ENCODE data around the gene JPT2. TPM values are rescaled to one million over a fixed set of nuclear protein-coding genes. Genes with fewer than 3 reads are reported as not detected.

JPT2 gene
- total and polyA plus RNA-seq, 2 donors (not counting 1 experiment from before 2014, with no cell fraction given), result 15.5 to 41.2 TPM

DNA sequence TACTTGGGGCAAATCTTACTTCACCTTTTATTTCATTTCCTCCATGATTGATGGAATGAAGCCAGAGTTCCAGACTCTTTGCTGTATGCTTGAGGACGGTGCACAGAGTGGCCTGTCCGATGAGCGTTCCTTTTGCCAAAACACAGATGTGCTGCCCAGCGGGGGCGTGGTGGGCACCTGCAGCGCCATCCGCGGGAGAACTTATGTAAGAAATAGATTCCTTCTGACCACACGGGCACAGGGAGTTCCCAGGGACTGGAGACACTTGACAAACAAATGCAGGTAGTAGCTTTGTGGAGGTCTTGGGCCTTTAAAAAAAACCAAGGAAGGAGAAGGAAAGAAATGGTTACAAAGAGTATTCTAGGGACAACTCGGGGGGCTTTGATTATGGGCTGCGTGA, 35.3 kb upstream of the JPT2 start:
- TF ChIP-seq EZH2 (IDR thresholded peaks at IDR 0.05; ENCODE audit: low read length, missing control alignments) (no peak), CTCF (conservative IDR thresholded peaks at IDR 0.05 in 1 of 2, IDR thresholded peaks at IDR 0.05 in 1 of 2; ENCODE audit: low read depth in 1 of 2, low read length in 2 of 2) (no peak)
- H3K36me3 ChIP-seq (ENCODE audit: control insufficient read depth, insufficient read depth, low read length), result peaks cover 24% of the 10 kb centered on the region

GRCh38 chr16:1643521-1643920, 34.6 kb upstream of the JPT2 start:
- no peak for TF ChIP-seq CTCF (conservative IDR thresholded peaks at IDR 0.05 in 1 of 2, IDR thresholded peaks at IDR 0.05 in 1 of 2; ENCODE audit: low read depth in 1 of 2, low read length in 2 of 2)
- no peak for TF ChIP-seq EZH2 (IDR thresholded peaks at IDR 0.05; ENCODE audit: low read length, missing control alignments)
- H4K20me1 ChIP-seq (ENCODE audit: control insufficient read depth, extremely low read depth, insufficient read depth, low read length), result no peaks in the 10 kb centered on the region

More for the DNA sequence above, 35.3 kb upstream of the JPT2 start:
- peaks cover 3% of the 10 kb centered on the region for H3K4me1 ChIP-seq (ENCODE audit: control insufficient read depth, extremely low read depth, insufficient read depth, low read length)
- no peak overlapping the region for H3K4me3 ChIP-seq (replicated peaks in 1 of 4; ENCODE audit: control extremely low read depth in 1 of 4, insufficient read depth in 1 of 4, low read depth in 3 of 4, low read length in 4 of 4)
- H3K4me2 ChIP-seq (ENCODE audit: extremely low read depth, insufficient read depth, low read length), result no peak overlapping the region
- no peak overlapping the region for H2AFZ ChIP-seq (ENCODE audit: low read length)
- no peak for DNase-seq (ENCODE audit: low read depth in 2 of 2)
- no peak overlapping the region for H3K9ac ChIP-seq (ENCODE audit: insufficient read depth, low read length)
- H3K79me2 ChIP-seq (ENCODE audit: control insufficient read depth, insufficient read depth, low read length), result peaks cover 2% of the 10 kb centered on the region
- H3K9me3 ChIP-seq (ENCODE audit: control insufficient read depth, insufficient read depth, low read depth, low read length), result no peaks in the 10 kb centered on the region
- no peaks in the 10 kb centered on the region for H3K27me3 ChIP-seq (ENCODE audit: control insufficient read depth, insufficient read depth, low read length)
- H3K27ac ChIP-seq (ENCODE audit: insufficient read depth, low read length), result no peak overlapping the region
- no peaks in the 10 kb centered on the region for H4K20me1 ChIP-seq (ENCODE audit: control insufficient read depth, extremely low read depth, insufficient read depth, low read length)

GRCh38 chr16:1645914-1646525, 32.1 kb upstream of the JPT2 start:
- peak; percentile 5 to 29 for DNase-seq (ENCODE audit: low read depth in 2 of 2)

More at GRCh38 chr16:1643521-1643920, 34.6 kb upstream of the JPT2 start:
- H3K9me3 ChIP-seq (ENCODE audit: control insufficient read depth, insufficient read depth, low read depth, low read length), result no peaks in the 10 kb centered on the region
- no peak overlapping the region for H3K9ac ChIP-seq (ENCODE audit: insufficient read depth, low read length)
- H3K4me3 ChIP-seq (replicated peaks in 1 of 4; ENCODE audit: control extremely low read depth in 1 of 4, insufficient read depth in 1 of 4, low read depth in 3 of 4, low read length in 4 of 4), result no peak overlapping the region
- H3K4me2 ChIP-seq (ENCODE audit: extremely low read depth, insufficient read depth, low read length), result no peak overlapping the region
- H3K4me1 ChIP-seq (ENCODE audit: control insufficient read depth, extremely low read depth, insufficient read depth, low read length), result peaks cover 3% of the 10 kb centered on the region
- H3K36me3 ChIP-seq (ENCODE audit: control insufficient read depth, insufficient read depth, low read length), result peaks cover 21% of the 10 kb centered on the region
- no peaks in the 10 kb centered on the region for H3K27me3 ChIP-seq (ENCODE audit: control insufficient read depth, insufficient read depth, low read length)
- H2AFZ ChIP-seq (ENCODE audit: low read length), result no peak overlapping the region
- no peak for DNase-seq (ENCODE audit: low read depth in 2 of 2)
- H3K79me2 ChIP-seq (ENCODE audit: control insufficient read depth, insufficient read depth, low read length), result peaks cover 2% of the 10 kb centered on the region
- H3K27ac ChIP-seq (ENCODE audit: insufficient read depth, low read length), result no peak overlapping the region

More at GRCh38 chr16:1645914-1646525, 32.1 kb upstream of the JPT2 start:
- Histone ChIP-seq H3K4me2 (ENCODE audit: extremely low read depth, insufficient read depth, low read length) (no peak overlapping the region), H3K27ac (ENCODE audit: insufficient read depth, low read length) (no peak overlapping the region), H4K20me1 (ENCODE audit: control insufficient read depth, extremely low read depth, insufficient read depth, low read length) (no peaks in the 10 kb centered on the region), H3K4me1 (ENCODE audit: control insufficient read depth, extremely low read depth, insufficient read depth, low read length) (peaks cover 3% of the 10 kb centered on the region), H3K4me3 (replicated peaks in 1 of 4; ENCODE audit: control extremely low read depth in 1 of 4, insufficient read depth in 1 of 4, low read depth in 3 of 4, low read length in 4 of 4) (no peak overlapping the region), H3K9me3 (ENCODE audit: control insufficient read depth, insufficient read depth, low read depth, low read length) (no peaks in the 10 kb centered on the region), H3K9ac (ENCODE audit: insufficient read depth, low read length) (no peak overlapping the region), H2AFZ (ENCODE audit: low read length) (no peak overlapping the region), H3K27me3 (ENCODE audit: control insufficient read depth, insufficient read depth, low read length) (no peaks in the 10 kb centered on the region), H3K79me2 (ENCODE audit: control insufficient read depth, insufficient read depth, low read length) (peaks cover 2% of the 10 kb centered on the region), H3K36me3 (ENCODE audit: control insufficient read depth, insufficient read depth, low read length) (peaks cover 16% of the 10 kb centered on the region)
- no peak for TF ChIP-seq CTCF (conservative IDR thresholded peaks at IDR 0.05 in 1 of 2, IDR thresholded peaks at IDR 0.05 in 1 of 2; ENCODE audit: low read depth in 1 of 2, low read length in 2 of 2)
- TF ChIP-seq EZH2 (IDR thresholded peaks at IDR 0.05; ENCODE audit: low read length, missing control alignments), result no peak
